SK-N-MC (cell line): ENCODE data around the gene FCRLB.

Experiments
- EZH2 ChIP-seq: fragments of 200-600 bp; sonication (generic); IDR thresholded peaks from one replicate; pipeline ENCODE4 v1.6.1; 2017; ENCODE audit warnings: antibody characterized with exemption
- FOXP2 ChIP-seq: optimal IDR thresholded peaks from 2 replicates; pipeline ENCODE3; 2011; ENCODE audit warnings: mild to moderate bottlenecking, moderate library complexity; ENCODE audit not compliant: insufficient read depth; ENCODE audit errors: extremely low read length, control extremely low read depth
- POLR2AphosphoS5 ChIP-seq: IDR thresholded peaks from 2 replicates; pipeline ENCODE4 v1.6.1; 2012; ENCODE audit warnings: mild to moderate bottlenecking, low read depth, low read length, borderline replicate concordance

- no peak for TF ChIP-seq EZH2
- TF ChIP-seq POLR2AphosphoS5, result no peak
- no peak for TF ChIP-seq FOXP2
Measured at GRCh38 chr1:161731241-161731640, 9.9 kb downstream of the FCRLB start.
